ENCODE measurements around the gene ZNF385B.

ZNF385B gene

DNA sequence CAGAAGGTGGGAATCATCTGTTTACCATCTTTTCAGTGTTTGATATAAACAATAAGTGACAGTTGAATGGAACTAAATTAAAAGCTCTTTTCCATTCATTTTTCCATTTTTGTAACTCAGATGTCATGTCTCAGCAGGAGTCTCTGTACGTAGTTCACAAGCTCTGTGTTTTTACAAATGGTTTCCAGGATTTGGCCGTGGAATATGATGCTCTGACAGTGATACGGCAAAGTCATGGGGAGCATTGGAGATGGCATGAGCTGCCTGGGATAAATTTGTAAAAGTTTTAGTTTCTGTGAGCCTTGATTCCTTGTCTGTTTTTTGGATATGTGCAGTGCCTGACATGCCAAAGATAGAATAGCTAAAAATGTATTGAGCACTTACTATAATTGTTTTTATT, 428.7 kb downstream of the ZNF385B start:
- DNase-seq: no peak

DNA sequence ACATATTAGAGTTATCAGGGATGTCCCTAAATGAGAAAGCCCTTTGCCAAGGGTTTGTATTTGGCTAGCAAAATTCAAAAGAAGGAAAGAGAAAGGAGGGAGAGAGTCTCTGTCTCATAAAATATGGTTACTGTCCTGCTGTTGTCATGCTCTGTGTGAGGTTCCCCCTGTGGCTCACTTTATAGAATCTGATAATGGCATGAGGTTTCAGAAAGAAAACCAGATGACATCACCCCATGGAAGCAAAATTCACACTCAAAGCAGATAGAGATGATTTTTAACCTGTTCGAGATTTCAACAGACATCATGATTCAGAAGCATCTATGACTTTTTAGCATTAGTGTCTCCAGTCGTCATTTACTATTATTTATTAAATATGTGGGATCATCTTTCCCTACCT, 431.8 kb downstream of the ZNF385B start:
- no peak for DNase-seq

DNA sequence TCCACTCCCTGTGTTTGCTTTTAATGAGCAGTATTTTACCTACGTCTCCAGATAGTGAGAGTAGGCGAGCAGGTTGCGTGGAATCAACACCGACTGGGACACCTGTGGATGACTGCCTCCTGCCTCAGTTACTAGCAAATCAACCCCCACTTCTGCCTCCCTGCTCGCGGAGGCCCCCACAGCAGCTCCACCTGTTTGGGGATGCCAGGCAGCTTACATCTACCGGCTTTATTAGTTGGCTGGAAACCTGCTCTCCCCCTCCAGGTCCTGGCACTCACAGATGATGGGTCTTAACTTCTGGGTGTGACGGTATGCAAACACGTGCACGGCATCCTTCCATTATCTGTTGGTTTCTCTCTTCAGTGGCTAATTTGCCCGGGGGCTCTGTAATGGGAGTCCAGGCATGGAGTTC, 432.3 kb downstream of the ZNF385B start:
- no peak for DNase-seq

DNA sequence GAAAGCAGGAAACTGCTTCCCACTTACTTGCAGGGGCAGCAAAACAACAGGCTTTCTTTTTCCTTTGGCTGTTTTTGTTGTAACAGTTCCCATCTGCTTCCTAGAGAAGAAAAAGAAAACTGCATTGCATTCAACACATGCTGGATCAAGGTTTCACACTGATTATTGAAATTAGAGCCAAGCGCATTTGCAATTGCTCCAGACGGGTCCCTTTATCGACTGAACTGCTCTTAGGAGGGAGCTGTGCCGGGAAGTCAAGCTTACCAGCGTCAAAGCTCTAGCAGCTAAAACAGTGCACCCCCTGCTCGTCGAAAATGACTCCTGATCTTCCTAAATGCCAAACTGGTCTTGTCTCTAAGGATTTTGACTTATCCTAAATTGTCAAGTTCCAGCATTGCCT, 432.8 kb downstream of the ZNF385B start:
- DNase-seq: no peak

DNA sequence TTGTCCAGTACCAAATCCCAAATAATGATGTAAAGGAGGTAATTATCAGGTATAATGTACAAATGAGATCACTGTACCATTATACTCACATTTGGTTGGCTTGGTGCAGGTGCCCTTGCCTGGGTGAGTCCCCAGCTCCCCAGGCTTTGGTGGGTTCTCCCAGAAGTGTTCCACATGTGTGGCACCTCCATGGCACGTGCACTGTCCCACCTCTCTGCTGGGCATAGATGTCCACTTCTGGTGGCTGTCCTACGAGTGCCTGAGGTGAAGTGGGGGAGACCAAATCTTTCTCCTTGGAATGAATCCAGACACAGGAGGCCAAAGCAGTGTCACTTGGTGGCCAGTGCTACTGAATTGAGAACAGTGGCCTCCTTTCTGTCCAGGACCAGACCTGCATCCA, 434.3 kb downstream of the ZNF385B start:
- no peak for DNase-seq

DNA sequence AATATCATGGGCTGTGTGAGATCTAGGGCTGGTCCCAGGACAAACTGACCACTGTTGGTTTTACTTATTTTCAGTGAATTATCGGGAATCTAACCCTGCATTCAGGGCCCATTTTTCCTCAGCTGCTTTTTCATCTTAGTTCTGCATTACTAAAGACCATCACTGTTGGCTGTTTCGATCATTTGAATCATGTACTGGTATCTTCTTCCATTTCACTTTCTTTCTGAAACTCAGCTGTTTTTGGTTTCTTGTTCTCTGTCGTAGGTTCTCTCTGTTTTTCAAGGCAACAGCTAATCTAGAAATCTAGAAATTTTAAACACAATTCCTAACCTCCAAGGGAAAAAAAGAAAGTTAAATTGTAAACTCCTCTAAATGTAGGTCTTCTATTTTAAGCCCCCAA, 436.8 kb downstream of the ZNF385B start:
- no peak for DNase-seq

DNA sequence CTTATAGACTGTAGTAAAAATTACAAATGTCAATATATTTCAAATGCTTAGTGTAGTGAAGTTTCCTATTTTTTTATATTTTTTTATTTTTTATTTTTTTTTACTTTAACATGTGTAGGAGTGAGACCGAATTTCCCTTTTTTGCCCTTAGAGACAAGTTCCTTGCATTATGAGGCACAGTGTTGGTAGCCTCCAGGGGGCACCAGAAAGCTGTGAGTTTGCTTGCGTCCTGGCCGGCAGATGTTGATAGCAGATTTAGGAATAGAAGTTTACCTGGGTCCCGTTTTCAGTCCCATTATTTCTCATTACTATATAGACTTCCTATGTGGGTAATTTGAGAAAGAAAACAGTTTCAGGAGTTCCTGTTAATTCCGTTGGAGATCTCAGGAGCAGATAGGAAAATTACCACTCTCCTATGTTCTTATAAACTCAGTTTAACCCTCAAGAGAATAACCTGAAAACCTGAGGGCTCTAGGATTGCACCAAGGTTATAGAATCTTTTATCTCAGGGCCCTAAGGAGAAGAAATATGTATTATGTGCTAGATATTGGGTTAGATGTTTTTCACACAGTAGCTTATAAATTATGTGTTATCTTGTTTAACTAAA, 439.3 kb downstream of the ZNF385B start:
- DNase-seq: peak; percentile 10

DNA sequence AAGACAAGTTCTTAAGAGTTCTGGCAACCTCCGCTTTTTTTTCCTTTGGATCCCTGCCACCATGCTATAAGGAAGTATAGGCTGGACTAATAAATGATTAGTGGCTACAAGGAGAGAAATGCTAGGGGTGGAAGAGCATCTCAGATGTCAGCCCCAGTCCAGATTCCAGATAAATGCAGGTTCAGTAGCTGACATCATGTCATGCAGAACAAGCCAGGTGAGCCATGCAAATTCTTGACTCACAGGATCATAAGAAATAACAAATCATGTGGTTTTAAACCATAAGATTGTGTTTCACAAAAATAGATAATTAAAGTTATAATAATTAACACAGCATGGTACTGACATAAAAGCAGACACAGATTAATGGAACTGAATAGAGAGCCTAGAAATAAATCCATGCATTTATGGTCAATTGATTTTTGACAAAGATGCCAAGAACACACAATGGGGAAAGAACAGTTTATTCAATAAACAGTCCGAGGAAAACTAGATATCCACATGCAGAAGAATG, 443.9 kb downstream of the ZNF385B start:
- DNase-seq: no peak

DNA sequence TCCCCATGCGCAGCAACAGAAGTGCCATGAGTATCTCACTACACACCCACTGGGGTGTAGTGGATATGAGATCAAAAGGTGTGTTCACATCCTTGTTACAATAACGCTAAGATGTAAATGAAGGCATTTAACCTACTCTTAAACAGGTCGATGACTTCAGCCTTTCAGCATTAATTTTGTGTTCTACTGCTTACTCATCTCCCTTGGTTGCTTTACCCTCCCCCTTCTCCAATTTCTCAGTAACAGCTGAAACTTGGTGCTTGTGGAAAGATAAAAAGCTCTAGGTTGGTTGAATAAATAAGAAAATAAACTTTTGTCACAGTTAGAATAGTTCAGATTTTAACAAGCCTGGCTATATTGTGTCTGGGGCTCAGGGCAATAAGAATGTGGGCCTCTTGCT, 449.3 kb downstream of the ZNF385B start:
- no peak for DNase-seq

DNA sequence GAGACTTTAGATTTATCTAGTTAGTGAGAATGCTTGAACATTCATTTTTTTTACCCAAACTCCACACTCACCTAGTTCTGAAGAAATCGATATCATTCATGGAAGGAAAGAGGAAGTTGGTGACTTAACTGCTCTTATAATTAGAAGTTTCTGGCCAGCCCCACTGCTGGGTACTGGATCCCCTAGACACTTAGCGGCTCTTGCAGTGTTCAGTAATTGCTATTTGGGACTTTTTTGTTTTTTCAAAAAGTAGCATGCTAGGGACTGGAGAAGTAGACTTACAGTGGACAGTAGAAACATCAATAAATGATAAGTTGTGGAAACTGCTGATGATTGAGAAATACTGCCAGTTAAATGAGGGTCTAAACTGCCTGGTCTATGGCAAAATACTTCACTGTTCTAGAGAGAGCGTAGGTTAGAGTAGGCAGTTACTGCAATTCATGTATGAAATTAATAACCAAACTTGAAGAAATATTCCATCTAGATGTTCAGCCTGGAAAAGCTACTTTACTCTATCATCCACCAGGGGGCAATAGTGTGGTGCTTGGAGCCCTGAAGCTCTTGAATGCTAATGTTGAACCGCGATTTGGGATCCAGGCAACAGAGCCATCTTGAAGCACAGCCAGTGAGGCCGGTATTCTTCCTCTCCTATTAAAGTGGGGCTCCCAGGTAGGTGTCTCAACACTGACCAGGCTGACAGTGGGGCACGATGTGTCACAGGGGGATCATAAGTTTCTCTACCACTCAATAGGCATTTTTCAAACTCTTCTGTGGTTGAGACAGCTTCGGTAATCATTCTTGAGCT, 450.7 kb downstream of the ZNF385B start:
- DNase-seq: no peak

DNA sequence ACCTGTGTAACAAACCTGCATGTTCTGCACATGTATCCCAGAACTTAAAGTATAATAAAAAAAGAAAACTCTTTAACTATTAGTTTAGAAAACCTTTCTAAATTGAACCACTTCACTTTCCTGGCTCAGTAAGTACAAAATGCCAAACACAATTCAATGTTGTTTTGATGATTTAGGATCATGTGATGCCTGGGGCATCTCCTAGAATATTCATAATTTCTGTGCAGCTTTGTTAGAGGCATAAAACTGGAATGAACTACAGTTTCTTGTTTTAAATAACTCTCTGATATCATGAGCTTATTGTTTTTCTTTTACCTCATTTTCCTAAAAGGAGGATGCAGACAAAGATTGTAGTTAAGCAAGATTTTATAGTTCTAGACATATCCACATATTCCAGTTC, 457.8 kb downstream of the ZNF385B start:
- no peak for DNase-seq

DNA sequence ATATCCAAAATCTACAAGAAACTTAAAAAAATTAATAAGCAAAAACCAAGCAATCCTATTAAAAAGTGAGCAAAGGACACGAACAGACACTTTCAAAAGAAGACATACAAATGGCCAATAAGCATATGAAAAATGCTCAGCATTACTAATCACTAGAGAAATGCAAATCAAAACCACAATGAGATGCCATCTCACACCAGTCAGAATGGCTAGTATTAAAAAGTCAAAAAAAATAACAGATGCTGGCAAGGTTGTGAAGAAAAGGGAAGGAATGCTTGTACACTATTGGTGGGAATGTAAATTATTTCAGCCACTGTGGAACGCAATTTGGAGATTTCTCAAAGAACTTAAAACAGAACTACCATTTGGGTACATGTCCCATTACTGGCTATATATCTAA, 467.9 kb downstream of the ZNF385B start:
- DNase-seq: no peak
